ENCODE measurements around the gene TRIM27. TPM values are rescaled to one million over a fixed set of nuclear protein-coding genes. Genes with fewer than 3 reads are reported as not detected.
"Not testable (repeated sequence)": the region's sequence is repeated elsewhere in the genome, so short reads cannot be mapped to it uniquely, and the experiment has no call there.

The TRIM27 gene
- total RNA-seq, 1 donor from 2014 or later = 54.5 TPM

DNA sequence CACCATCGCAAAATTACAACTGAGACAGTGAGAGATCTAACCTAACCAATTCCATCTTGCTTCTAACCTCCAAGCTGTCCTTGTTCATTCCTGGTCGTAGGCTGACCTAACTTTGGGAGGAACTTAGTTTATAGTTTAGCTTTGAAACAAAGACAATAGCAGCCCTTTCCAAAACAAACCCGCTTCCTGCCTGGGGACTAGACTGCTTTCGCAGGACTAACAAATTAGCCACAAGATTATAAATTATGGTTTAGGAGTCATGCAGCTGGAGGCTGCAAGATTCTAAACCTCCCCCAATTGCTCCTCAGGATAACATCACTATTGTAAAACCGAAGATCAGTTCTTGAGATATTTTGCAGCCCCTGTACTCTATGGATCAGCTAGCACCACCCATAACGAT, 63.2 kb downstream of the TRIM27 start:
- Histone ChIP-seq H3K4me3 (ENCODE audit: insufficient read depth, low read depth, low read length) (no peak overlapping the region), H3K9ac (ENCODE audit: low read length) (no peak overlapping the region), H3K4me2 (ENCODE audit: low read length) (no peak overlapping the region), H3K36me3 (ENCODE audit: insufficient read depth, low read length) (no peaks in the 10 kb centered on the region), H4K20me1 (ENCODE audit: insufficient read depth, low read length) (no peaks in the 10 kb centered on the region), H3K9me3 (ENCODE audit: insufficient read depth, low read depth, low read length) (no peaks in the 10 kb centered on the region), H2AFZ (ENCODE audit: low read depth, low read length) (no peak overlapping the region), H3K4me1 (ENCODE audit: insufficient read depth, low read length) (peaks cover 7% of the 10 kb centered on the region), H3K27ac (ENCODE audit: low read depth, low read length) (no peak overlapping the region), H3K79me2 (ENCODE audit: insufficient read depth, low read length) (no peaks in the 10 kb centered on the region), H3K27me3 (ENCODE audit: insufficient read depth, low read length) (no peaks in the 10 kb centered on the region)
- Mint-ChIP-seq H3K9me3 (ENCODE audit: unreplicated experiment) (peaks cover 4% of the 10 kb centered on the region), H3K27ac (ENCODE audit: unreplicated experiment) (no peak overlapping the region), H3K4me3 (ENCODE audit: unreplicated experiment) (no peak overlapping the region), H3K4me1 (ENCODE audit: low read depth, unreplicated experiment) (no peaks in the 10 kb centered on the region), H3K27me3 (ENCODE audit: low read depth, unreplicated experiment) (peaks cover 5% of the 10 kb centered on the region), H3K36me3 (ENCODE audit: low read depth, unreplicated experiment) (no peaks in the 10 kb centered on the region)
- no peak for DNase-seq (ENCODE audit: low read depth)
- no peak for FAIRE-seq
- no peak for TF ChIP-seq EZH2 (IDR thresholded peaks at IDR 0.05; ENCODE audit: insufficient read depth, low read length)
- TF ChIP-seq, protein P1, sequence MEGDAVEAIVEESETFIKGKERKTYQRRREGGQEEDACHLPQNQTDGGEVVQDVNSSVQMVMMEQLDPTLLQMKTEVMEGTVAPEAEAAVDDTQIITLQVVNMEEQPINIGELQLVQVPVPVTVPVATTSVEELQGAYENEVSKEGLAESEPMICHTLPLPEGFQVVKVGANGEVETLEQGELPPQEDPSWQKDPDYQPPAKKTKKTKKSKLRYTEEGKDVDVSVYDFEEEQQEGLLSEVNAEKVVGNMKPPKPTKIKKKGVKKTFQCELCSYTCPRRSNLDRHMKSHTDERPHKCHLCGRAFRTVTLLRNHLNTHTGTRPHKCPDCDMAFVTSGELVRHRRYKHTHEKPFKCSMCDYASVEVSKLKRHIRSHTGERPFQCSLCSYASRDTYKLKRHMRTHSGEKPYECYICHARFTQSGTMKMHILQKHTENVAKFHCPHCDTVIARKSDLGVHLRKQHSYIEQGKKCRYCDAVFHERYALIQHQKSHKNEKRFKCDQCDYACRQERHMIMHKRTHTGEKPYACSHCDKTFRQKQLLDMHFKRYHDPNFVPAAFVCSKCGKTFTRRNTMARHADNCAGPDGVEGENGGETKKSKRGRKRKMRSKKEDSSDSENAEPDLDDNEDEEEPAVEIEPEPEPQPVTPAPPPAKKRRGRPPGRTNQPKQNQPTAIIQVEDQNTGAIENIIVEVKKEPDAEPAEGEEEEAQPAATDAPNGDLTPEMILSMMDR (IDR thresholded peaks at IDR 0.05; ENCODE audit: insufficient read depth, low read depth, low read length) = no peak

DNA sequence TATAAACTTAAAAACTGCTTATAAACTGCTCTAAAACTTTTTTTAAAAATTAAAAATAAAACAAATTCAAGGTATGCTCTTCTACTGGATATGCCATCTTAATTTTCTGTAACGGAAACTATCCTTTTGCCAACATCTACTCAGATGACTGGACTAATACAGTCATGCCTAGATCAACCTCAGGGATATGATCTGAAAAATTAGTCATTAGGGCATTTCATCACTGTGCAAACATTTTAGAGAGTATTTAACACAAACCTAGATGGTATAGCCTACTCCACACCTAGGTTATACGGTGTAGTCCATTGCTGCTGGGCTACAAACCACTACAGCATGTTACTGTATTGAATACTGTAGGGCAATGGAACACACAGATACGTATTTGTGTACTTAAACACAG, 64.8 kb downstream of the TRIM27 start:
- Histone ChIP-seq H3K36me3 (ENCODE audit: insufficient read depth, low read length) (no peaks in the 10 kb centered on the region), H3K9ac (ENCODE audit: low read length) (no peak overlapping the region), H3K4me2 (ENCODE audit: low read length) (no peak overlapping the region), H3K9me3 (ENCODE audit: insufficient read depth, low read depth, low read length) (no peaks in the 10 kb centered on the region), H3K4me3 (ENCODE audit: insufficient read depth, low read depth, low read length) (no peak overlapping the region), H3K79me2 (ENCODE audit: insufficient read depth, low read length) (no peaks in the 10 kb centered on the region), H2AFZ (ENCODE audit: low read depth, low read length) (no peak overlapping the region), H3K27ac (ENCODE audit: low read depth, low read length) (no peak overlapping the region), H4K20me1 (ENCODE audit: insufficient read depth, low read length) (no peaks in the 10 kb centered on the region), H3K27me3 (ENCODE audit: insufficient read depth, low read length) (no peaks in the 10 kb centered on the region), H3K4me1 (ENCODE audit: insufficient read depth, low read length) (no peaks in the 10 kb centered on the region)
- FAIRE-seq (no peak), DNase-seq (ENCODE audit: low read depth) (no peak)
- Mint-ChIP-seq H3K36me3 (ENCODE audit: low read depth, unreplicated experiment) (no peaks in the 10 kb centered on the region), H3K4me3 (ENCODE audit: unreplicated experiment) (no peak overlapping the region), H3K27me3 (ENCODE audit: low read depth, unreplicated experiment) (peaks cover 5% of the 10 kb centered on the region), H3K9me3 (ENCODE audit: unreplicated experiment) (peaks cover 4% of the 10 kb centered on the region), H3K27ac (ENCODE audit: unreplicated experiment) (no peak overlapping the region), H3K4me1 (ENCODE audit: low read depth, unreplicated experiment) (no peaks in the 10 kb centered on the region)
- TF ChIP-seq, protein P1 (IDR thresholded peaks at IDR 0.05; ENCODE audit: insufficient read depth, low read depth, low read length) = no peak
- TF ChIP-seq EZH2 (IDR thresholded peaks at IDR 0.05; ENCODE audit: insufficient read depth, low read length) = no peak

DNA sequence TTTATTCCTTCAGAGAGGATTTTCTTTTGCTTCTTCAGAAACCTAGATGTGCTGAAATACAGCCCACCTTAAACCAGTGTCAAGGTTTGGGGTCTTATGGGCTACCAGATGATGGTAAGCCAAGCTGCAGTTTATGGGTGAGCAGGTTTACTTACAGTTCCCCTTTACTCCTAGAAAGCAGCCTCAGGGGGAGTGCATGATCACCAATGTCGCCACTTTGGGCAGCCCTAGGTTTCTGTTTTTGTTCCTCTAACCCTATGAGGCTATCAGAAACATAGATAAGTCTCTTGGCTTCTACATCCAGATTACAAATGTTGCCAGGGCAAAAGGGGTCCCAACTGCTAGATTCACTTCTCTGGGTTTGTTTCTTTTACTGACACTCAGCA, 67.2 kb downstream of the TRIM27 start:
- Histone ChIP-seq H3K4me3 (ENCODE audit: insufficient read depth, low read depth, low read length) (no peak overlapping the region), H3K9ac (ENCODE audit: low read length) (no peak overlapping the region), H3K36me3 (ENCODE audit: insufficient read depth, low read length) (no peaks in the 10 kb centered on the region), H4K20me1 (ENCODE audit: insufficient read depth, low read length) (no peaks in the 10 kb centered on the region), H3K79me2 (ENCODE audit: insufficient read depth, low read length) (no peaks in the 10 kb centered on the region), H3K27ac (ENCODE audit: low read depth, low read length) (no peak overlapping the region), H3K27me3 (ENCODE audit: insufficient read depth, low read length) (no peaks in the 10 kb centered on the region), H3K4me2 (ENCODE audit: low read length) (no peak overlapping the region), H2AFZ (ENCODE audit: low read depth, low read length) (no peak overlapping the region), H3K9me3 (ENCODE audit: insufficient read depth, low read depth, low read length) (no peaks in the 10 kb centered on the region), H3K4me1 (ENCODE audit: insufficient read depth, low read length) (no peaks in the 10 kb centered on the region)
- FAIRE-seq (no peak), DNase-seq (ENCODE audit: low read depth) (no peak)
- Mint-ChIP-seq H3K36me3 (ENCODE audit: low read depth, unreplicated experiment) (no peaks in the 10 kb centered on the region), H3K27me3 (ENCODE audit: low read depth, unreplicated experiment) (peaks cover 23% of the 10 kb centered on the region), H3K4me3 (ENCODE audit: unreplicated experiment) (no peak overlapping the region), H3K4me1 (ENCODE audit: low read depth, unreplicated experiment) (no peaks in the 10 kb centered on the region), H3K9me3 (ENCODE audit: unreplicated experiment) (peaks cover 4% of the 10 kb centered on the region), H3K27ac (ENCODE audit: unreplicated experiment) (no peak overlapping the region)
- TF ChIP-seq EZH2 (IDR thresholded peaks at IDR 0.05; ENCODE audit: insufficient read depth, low read length) = no peak
- TF ChIP-seq, protein P1 (IDR thresholded peaks at IDR 0.05; ENCODE audit: insufficient read depth, low read depth, low read length) = no peak

DNA sequence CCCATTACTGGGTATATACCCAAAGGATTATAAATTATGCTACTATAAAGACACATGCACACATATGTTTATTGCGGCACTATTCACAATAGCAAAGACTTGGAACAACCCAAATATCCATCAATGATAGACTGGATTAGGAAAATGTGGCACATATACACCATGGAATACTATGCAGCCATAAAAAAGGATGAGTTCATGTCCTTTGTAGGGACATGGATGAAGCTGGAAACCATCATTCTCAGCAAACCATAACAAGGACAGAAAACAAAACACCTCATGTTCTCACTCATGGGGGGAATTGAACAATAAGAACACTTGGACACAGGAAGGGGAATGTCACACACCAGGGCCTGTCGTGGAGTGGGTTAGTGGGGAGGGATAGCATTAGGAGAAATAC, 69.4 kb downstream of the TRIM27 start:
- not testable (repeated sequence) for H2AFZ ChIP-seq (ENCODE audit: low read depth, low read length); H3K4me1 Mint-ChIP-seq (ENCODE audit: low read depth, unreplicated experiment); H3K9ac ChIP-seq (ENCODE audit: low read length); DNase-seq (ENCODE audit: low read depth); H3K27ac ChIP-seq (ENCODE audit: low read depth, low read length); H3K79me2 ChIP-seq (ENCODE audit: insufficient read depth, low read length); H3K27me3 ChIP-seq (ENCODE audit: insufficient read depth, low read length); H3K4me2 ChIP-seq (ENCODE audit: low read length); H4K20me1 ChIP-seq (ENCODE audit: insufficient read depth, low read length); H3K27ac Mint-ChIP-seq (ENCODE audit: unreplicated experiment); H3K4me3 Mint-ChIP-seq (ENCODE audit: unreplicated experiment); H3K4me3 ChIP-seq (ENCODE audit: insufficient read depth, low read depth, low read length); H3K4me1 ChIP-seq (ENCODE audit: insufficient read depth, low read length); H3K36me3 ChIP-seq (ENCODE audit: insufficient read depth, low read length); H3K9me3 Mint-ChIP-seq (ENCODE audit: unreplicated experiment); H3K36me3 Mint-ChIP-seq (ENCODE audit: low read depth, unreplicated experiment); H3K9me3 ChIP-seq (ENCODE audit: insufficient read depth, low read depth, low read length); FAIRE-seq
- H3K27me3 Mint-ChIP-seq (ENCODE audit: low read depth, unreplicated experiment) = peaks cover 31% of the 10 kb centered on the region
